Measurements from ENCODE around the gene SPEF2.

DNA sequence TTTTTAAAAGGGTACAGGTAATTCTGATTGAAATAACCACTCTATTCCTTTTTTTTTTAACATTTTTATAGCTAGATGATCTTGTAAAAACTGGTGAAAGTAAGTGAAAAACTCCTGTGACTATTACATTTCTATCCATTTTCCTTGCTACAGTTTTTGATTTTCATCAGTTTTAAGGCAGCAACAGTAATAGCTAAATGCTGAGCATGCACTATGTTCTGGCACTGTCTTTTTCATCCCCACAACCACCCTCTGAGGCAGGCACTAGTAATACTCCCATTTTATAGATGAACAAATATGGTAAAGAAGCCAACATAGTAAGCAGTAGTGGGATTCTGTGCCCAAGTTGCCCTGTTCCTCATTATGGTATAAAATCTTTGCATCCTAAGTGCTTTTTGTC is 126.0 kb downstream of the SPEF2 start:
- TF ChIP-seq CTCF (IDR thresholded peaks at IDR 0.05): no peak
- no peak for TF ChIP-seq POLR2AphosphoS5 (IDR thresholded peaks at IDR 0.05)
- no peak for TF ChIP-seq POLR2A (IDR thresholded peaks at IDR 0.05)
